Measurements from ENCODE around the gene ALX3.

The ALX3 gene

GRCh38 chr1:110094931-110095654 lies 24.6 kb upstream of the ALX3 start:
- no peaks in the 10 kb centered on the region for H3K27me3 ChIP-seq (ENCODE audit: low read length)
- H4K20me1 ChIP-seq (ENCODE audit: low read depth, low read length): no peaks in the 10 kb centered on the region
- H3K9me2 ChIP-seq (replicated peaks; ENCODE audit: insufficient read depth, low read length): no peaks in the 10 kb centered on the region
- no peaks in the 10 kb centered on the region for H3K9me3 ChIP-seq (ENCODE audit: insufficient read depth, low read length)
- TF ChIP-seq CTCF (IDR thresholded peaks at IDR 0.05; ENCODE audit: insufficient read depth, low read length, poor library complexity, severe bottlenecking): no peak
- no peak for TF ChIP-seq EZH2phosphoT487 (conservative IDR thresholded peaks at IDR 0.05; ENCODE audit: low read length)
- no peak overlapping the region for H3K27ac ChIP-seq (ENCODE audit: low read depth, low read length)
- H3F3A ChIP-seq (ENCODE audit: insufficient read depth): no peaks in the 10 kb centered on the region
- H3K9ac ChIP-seq (ENCODE audit: low read length): no peak overlapping the region
- H3K36me3 ChIP-seq (ENCODE audit: low read length): no peaks in the 10 kb centered on the region
- H3K4me2 ChIP-seq (ENCODE audit: low read depth, low read length, poor library complexity, severe bottlenecking): no peak overlapping the region
- H2AFZ ChIP-seq (ENCODE audit: low read depth, low read length, severe bottlenecking): no peak overlapping the region
- H3K79me2 ChIP-seq (ENCODE audit: insufficient read depth, low read length): no peaks in the 10 kb centered on the region
- H3K4me3 ChIP-seq (ENCODE audit: insufficient read depth, low read length, poor library complexity, severe bottlenecking): no peak overlapping the region

- Histone ChIP-seq H3K27ac (ENCODE audit: low read depth, low read length) (no peak overlapping the region), H3K4me2 (ENCODE audit: low read depth, low read length, poor library complexity, severe bottlenecking) (no peak overlapping the region), H3K79me2 (ENCODE audit: insufficient read depth, low read length) (no peaks in the 10 kb centered on the region), H4K20me1 (ENCODE audit: low read depth, low read length) (no peaks in the 10 kb centered on the region), H3K27me3 (ENCODE audit: low read length) (no peaks in the 10 kb centered on the region), H3K9me3 (ENCODE audit: insufficient read depth, low read length) (no peaks in the 10 kb centered on the region), H3K9me2 (replicated peaks; ENCODE audit: insufficient read depth, low read length) (no peaks in the 10 kb centered on the region), H3K9ac (ENCODE audit: low read length) (no peak overlapping the region), H3F3A (ENCODE audit: insufficient read depth) (no peaks in the 10 kb centered on the region), H2AFZ (ENCODE audit: low read depth, low read length, severe bottlenecking) (no peak overlapping the region), H3K4me3 (ENCODE audit: insufficient read depth, low read length, poor library complexity, severe bottlenecking) (no peak overlapping the region), H3K36me3 (ENCODE audit: low read length) (no peaks in the 10 kb centered on the region)
- TF ChIP-seq EZH2phosphoT487 (conservative IDR thresholded peaks at IDR 0.05; ENCODE audit: low read length) (no peak), CTCF (IDR thresholded peaks at IDR 0.05; ENCODE audit: insufficient read depth, low read length, poor library complexity, severe bottlenecking) (no peak)
Observed at GRCh38 chr1:110092991-110093390, 22.5 kb upstream of the ALX3 start.

- H3K9ac ChIP-seq (ENCODE audit: low read length): no peak overlapping the region
- no peaks in the 10 kb centered on the region for H3K9me3 ChIP-seq (ENCODE audit: insufficient read depth, low read length)
- H3K27me3 ChIP-seq (ENCODE audit: low read length): no peaks in the 10 kb centered on the region
- no peak overlapping the region for H3K4me2 ChIP-seq (ENCODE audit: low read depth, low read length, poor library complexity, severe bottlenecking)
- H3K4me3 ChIP-seq (ENCODE audit: insufficient read depth, low read length, poor library complexity, severe bottlenecking): no peak overlapping the region
- H3K79me2 ChIP-seq (ENCODE audit: insufficient read depth, low read length): no peaks in the 10 kb centered on the region
- no peak for TF ChIP-seq CTCF (IDR thresholded peaks at IDR 0.05; ENCODE audit: insufficient read depth, low read length, poor library complexity, severe bottlenecking)
- TF ChIP-seq EZH2phosphoT487 (conservative IDR thresholded peaks at IDR 0.05; ENCODE audit: low read length): no peak
- H3K9me2 ChIP-seq (replicated peaks; ENCODE audit: insufficient read depth, low read length): no peaks in the 10 kb centered on the region
- no peaks in the 10 kb centered on the region for H3K36me3 ChIP-seq (ENCODE audit: low read length)
- no peaks in the 10 kb centered on the region for H4K20me1 ChIP-seq (ENCODE audit: low read depth, low read length)
- H3K27ac ChIP-seq (ENCODE audit: low read depth, low read length): no peak overlapping the region
- no peaks in the 10 kb centered on the region for H3F3A ChIP-seq (ENCODE audit: insufficient read depth)
- no peak overlapping the region for H2AFZ ChIP-seq (ENCODE audit: low read depth, low read length, severe bottlenecking)
Observed at GRCh38 chr1:110091791-110092190, 21.3 kb upstream of the ALX3 start.

All from SU-DHL-6 (cell line).